GM19372 (cell line): Measurements from ENCODE around the gene RTL10.
"Not testable (repeated sequence)": the region's sequence is repeated elsewhere in the genome, so short reads cannot be mapped to it uniquely, and the experiment has no call there.

ENCODE experiments used
- ATAC-seq: cut with Tn5 transposase; IDR thresholded peaks from one replicate; pipeline ENCODE4 v1.9.1; 2021; ENCODE audit warnings: mild to moderate bottlenecking, low read depth, moderate library complexity; ENCODE audit not compliant: unreplicated experiment

Gene RTL10

DNA sequence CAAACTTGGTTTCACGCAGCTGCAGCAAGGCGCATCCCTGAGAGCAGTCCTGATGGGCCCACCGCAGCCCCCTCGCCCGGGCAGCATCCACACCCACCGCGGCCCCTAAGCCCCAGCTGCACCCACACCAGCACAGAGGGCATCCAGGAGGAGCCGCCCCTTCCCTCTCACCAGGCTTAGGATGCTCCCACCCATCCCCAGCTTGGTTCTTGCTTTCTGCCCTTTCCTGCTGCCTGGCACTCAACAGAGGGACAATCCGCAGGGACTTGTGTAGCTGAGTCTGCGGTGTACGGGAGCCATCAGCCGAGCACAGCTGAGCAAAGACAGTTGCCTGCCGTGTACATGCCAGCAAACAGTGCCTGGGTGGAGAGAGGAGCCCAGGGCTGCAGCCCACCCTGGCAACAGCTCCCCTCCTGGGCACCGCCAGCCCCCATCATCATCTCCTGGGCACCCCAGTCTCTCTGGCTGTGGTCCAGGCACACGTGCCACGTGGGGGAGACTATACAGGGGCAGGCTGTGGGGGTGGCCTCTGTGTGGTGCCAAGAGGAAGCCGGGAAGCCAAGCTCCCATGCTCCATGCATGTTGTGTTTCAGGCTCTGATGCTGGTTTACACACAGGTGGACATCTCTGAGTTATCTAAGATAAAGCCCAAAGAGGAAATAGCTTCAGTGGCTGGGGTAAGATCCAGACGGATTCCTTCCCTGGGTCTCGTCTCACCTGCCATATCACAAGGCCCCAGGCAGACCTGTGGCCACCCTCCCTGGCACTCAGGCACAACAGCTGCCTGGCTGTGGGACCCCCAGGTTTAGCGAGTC lies 36.0 kb upstream of the RTL10 start:
- no peak for ATAC-seq

DNA sequence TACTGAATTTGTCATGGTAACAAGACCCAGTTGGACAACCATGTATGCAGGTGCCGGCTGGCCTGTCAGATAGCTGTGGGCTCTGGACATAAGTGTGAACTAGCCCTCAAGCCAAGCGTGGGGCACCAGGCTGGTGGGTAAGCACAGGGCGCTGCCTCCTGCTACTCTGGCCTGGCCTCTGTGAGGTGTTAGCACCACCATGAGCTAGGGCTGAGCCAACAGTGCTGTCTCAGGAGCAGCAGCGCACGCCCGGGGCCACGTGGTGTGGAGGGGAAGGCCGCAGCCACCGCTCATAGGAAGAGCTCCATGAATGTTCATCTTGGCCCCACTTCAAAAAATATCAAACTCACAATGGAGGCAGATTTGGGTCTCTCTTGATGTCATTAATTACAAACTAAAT lies 35.3 kb upstream of the RTL10 start:
- ATAC-seq: no peak

DNA sequence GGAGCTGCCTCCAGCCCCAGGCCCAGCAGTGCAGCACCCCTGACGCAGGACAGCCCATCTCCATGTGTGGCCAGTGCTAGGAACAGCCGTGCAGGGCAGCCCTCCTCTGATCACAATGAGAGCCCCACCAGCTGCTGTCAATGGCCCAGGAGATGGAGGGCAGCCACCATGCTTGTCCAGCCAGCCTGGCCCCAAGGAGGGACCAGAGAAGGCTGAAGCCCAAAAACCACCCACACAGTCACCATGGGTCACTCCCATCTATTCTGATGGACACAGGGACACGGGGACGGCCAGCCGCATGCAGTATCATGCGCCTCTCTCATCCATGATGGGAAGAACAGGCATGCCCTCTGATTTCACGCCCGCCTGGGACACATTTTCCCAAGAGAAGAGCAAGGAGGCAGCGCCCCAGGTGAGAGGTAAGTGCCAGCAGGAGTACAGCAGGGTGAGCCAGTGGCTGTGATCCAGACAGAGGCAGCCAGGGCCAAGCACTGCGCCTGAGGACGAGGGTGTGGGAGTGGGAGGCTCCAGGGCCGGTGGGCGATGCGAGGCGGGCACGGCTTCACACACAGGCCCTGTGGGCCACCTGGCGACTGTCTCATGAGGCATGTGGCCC lies 33.6 kb upstream of the RTL10 start:
- ATAC-seq: no peak

DNA sequence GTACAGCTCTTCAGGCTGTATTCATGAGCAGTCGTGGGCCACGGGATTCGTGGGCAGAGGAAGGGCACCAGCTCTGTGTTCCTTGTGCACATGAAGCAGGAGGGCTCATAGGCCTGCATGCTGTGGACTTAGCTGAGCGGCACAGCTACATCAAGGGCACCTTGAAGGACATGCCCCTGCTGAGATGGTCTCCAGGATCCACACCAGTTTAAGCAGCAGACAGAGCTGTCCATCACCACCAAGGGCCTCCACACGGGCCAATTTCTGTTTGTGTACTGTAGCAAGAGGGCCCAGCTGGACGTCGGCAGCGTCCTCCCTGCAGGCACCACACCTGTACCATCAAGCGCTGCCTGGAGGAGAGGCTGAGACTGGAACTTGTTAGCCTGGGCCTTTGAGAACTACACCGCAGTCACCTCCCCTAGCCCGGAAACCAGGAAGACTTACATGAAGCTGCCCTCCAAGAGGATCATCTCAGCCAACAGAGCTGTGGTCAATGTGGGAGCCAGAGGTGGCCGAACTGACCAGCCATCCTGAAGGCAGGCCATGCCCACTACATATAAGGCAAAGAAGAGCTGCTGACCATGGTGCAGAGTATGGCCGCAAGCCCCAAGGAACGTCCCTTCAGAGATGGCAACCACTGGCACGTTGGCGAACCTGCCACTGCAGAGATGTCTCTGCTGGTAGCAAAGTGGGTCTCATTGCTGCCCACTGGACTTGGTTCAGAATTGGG lies 32.7 kb upstream of the RTL10 start:
- no peak for ATAC-seq

DNA sequence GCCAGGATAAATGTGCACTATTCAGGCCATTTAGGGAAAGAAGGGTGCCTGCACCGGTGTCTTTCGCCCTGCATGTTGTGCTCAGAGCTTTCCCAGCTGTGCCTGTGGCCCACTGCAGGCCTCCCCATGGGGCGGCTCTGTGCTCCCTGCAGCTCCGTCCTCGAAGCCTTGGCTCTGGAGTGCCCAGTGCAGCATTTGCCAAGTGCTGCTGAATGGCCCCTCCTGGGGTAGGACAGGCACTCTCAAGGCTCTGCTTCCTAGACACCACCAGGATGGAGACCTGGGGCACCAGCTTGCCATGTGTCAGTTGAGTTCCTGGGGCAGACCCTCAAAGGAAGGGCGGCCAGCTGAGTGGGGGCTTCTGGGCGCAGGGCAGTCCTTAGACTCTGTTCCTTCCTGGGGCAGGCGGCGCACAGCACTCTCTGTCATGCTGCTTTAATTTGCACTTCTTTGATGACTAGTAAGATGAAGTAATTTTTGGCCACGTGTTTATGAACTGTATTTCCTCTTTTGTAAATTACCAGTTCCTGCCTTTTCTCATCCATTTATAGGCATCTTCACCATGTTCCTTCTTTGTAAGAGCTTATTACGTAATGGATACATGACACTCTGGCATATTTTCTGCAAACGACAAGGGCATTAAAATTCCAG lies 32.1 kb upstream of the RTL10 start:
- ATAC-seq: no peak

DNA sequence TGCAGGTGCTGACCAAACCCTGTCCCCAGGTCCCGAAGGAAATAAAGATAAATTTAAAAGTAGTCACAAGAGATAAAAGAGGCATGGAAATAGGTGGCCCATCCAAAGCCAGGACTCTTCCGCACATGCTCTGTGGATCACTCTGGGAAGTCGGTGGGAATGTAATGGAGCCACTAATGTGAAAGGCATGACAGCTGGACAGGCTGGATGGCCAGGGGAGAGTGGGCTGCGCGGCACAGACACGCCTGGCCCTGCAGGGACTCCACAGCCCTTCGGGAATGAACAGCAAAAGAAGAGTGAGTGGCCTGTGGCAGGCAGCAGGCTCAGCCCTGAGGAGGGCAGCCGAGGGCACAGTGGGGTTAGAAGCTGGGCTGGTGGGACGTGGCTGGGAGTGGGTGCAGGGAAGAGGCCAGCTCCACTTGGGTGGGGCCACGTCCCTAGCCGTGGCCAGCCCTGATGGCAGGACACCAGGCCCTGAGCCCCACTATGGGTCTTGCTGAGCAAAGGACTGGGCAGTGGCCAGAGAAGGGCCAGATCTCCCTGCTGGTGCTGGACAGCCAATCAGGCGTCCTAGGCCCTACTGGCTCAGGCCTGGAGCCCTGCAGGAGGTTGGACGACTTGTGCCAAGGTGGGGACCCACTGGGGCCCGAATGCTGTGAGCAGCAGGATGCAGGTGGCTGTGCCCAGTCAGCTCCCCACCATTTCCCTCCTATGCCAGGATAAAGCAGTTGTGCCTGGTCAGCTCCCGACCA lies 31.3 kb upstream of the RTL10 start:
- no peak for ATAC-seq

DNA sequence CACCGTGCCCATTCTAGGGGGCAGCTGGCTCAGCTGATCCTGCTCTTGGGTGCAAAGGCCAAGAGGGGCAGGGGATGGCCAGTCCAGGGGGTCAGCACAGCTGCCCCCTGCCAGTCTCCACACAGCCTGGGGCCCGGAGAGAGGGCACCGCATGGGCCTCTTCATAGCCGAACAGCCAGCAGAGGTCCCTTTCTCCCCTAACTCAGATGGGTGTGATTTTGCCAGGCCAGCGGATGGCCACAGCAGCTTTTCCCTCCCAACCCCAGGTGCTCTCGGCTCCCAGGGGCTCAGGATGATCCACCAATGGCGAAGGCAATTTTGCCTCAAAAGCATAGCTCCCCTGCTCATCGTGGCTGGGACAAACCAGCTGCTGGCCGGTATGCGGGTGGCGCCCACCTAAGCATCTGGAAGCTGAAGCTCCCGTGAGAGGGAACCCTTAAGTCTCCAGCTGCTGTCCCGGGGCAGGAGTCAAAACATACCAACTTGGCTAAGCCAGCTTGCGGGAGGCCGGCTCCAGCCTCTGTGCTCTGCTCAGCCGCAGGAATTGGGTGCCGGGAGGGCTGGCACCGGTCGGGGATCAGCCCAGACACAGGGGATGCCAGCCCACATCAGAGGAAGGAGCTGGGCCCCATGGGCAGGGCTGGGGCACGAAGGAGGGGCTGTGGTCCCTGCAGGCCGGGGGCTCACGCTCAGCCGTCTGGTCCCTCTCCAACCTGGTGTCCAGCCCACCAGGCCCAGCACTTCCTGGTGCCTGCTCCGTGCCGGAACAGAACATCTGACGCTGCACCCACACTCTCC lies 30.5 kb upstream of the RTL10 start:
- no peak for ATAC-seq

DNA sequence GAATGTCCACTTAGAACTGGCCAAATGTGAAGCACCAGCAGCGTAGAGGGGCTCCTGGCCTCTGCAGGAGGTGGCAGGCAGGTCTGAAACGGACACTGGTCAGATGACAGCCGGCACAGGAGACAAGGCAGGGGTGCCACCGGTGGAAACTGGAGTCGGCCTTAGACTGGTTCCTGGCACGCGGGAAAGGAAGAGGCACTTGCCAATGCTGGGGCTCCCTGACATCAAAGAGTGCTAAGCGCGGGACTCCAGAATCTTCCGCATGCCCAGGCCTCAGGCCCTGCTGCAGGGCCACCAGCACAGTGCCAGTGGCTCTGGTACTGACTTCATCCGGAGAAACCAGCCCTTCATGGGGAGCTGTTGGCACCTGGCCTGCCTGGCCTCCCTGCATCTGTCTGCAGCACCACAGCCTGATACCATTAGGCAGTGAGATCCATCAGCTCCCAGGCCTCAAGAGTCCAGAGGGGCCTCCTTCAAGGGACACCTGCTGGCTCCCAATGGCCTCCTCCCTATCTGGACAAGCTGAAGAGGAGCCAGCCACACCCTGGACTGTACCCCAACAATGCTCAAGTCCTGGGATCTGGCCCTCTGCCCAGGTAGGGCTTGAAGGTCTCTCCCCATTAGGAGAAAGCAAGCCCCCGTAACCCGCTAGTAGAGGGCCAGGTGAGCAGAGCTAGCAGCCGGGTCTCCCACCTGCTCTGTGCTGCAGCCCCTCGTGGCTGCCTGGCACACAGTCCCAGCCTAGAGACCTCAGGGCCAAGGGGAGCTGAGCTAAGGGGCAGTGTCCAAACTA lies 29.7 kb upstream of the RTL10 start:
- ATAC-seq: no peak

DNA sequence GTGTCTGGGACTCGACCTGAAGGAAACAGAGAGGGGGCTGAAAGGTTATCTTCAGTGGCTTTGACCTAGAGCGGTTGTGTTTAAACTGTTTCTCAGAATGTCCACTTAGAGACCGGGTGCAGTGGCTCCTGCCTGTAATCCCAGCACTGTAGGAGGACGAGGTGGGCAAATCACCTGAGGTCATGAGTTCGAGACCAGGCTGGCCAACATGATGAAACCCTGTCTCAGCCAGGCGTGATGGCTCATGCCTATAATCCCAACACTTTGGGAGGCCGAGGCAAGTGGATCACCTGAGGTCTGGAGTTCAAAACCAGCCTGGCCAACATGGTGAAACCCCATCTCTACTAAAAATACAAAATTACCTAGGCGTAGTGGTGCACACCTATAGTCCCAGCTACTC lies 28.8 kb upstream of the RTL10 start:
- ATAC-seq: not testable (repeated sequence)

DNA sequence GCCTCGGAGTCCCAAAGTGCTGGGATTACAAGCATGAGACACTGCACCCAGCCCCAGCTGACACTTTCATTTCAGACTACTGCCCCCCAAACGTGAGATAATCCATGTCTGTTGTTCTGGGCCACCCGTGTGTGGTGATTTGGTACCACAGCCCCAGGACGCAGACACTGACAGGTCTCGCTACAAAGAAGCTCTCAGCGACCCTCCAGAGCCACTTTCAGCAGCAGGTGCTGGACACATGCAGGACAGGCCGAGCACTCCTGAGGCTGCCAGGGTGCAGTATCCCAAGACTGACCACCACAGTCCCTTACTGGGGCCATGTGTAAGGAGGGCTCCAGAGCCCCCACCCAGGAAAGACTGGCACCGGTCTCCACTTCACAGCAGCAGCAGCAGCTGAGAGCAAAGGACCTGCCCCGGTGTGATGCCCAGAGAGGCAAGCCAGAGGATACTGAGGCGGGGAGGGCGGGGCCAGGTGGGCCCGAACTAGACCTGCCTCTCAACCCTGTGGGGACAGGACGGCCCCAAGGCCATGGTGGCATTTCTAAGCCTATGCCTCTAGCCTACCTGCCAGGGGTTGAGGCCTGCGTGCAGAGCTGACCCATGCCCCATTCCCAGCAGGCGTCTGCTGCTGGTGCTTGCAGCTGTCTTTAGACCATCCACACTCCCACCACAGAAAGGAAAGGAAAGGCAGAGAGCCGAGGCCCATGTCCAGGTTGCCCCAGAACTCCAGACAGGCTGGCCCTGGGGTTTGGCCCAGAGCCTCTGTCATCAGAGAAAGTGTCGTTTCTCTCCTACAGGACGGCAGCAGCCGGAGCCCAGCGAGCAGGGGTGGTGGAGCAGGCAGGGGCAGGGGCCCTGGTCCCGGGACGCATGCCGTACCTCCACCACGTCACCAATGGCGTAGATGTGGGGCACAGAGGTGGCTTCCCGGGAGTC lies 28.0 kb upstream of the RTL10 start:
- no peak for ATAC-seq

DNA sequence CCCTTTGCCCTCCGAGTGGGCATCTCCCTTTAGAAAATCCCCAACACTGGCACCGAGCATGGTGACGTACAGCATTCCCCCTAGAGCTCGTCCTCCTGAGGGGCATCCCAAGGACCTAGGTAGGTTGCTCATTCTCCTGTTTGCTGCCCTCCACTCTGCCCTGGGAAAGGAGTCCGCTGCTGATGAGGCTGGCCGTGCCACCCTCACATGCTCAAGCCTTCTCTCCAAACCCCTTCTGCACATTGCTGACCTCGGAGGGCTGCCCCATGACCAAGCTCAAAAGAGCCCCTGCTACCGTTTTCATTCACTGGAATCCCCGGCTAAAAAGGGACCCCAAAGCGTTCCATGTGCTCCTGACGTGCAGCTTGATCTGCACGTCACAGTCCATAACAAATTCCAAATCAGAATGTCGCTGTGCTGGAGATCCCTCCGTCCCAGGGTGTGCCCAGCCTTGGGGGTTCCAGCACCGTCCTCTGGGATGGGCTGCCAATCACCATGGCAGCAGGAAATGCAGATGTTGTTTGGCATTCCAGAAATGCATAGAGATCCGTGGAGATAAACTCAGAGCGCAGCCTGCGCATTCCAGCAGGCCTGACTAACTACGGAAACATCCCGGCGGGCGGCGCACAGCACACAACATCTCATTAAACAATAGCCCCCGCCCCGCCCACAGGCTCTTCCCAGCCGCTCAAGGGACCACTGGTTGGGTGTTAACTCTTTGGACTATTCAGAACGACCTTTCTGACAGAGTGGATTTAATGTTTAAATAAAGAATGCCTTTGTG lies 26.3 kb upstream of the RTL10 start:
- no peak for ATAC-seq

DNA sequence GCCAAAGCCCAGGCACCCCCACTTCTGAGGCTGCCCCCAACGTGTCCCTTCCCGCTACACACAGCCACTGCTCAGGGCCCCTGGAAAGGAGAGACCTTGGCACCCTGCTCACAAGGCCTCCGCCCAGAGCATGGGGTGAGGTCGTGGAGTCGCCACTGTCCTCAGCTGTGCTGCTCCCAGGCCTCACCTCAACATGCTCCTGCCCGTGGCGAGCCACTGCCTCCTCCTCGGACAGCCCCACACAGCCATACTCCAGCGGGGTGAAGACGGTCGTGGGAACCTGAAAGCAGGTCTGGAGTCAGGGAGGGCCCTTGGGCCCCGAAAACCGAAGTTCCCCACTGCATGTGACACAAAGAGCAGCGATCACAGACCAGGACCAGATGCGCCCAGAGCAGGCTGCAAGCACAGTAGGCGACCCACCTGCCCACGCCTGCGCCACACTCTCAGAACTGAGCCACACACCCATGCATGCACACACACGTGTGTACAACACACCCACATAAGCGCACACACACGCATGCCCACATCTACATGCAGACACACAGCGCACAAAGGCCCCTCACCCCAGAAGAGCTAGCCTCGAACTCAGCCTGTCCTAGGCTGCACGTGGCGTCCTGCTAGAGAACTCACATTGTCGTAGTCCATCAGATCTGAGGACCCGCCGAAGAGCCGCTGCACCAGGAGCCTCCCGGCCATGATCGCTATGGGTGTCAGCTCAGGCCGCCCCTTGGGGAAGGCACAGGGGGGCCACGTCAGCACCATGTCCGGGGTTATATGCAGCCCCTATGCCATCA lies 25.5 kb upstream of the RTL10 start:
- no peak for ATAC-seq

DNA sequence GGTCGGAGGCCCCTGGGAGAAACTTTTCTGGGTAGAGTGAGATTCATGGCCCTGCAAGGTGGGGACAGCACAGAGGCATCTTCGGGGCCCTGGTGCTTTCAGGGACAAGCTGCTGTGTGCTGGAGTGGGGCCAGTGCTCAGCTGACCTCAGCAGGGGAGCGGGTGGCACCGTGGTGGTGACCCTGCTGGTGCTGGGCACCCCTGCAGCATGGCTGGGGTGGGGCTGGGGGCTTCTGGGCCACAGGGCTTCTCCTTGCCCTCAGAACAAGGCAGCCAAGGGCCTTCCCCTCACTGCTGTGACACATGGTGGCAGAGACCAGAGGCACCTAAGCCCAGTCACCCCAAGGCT lies 24.9 kb upstream of the RTL10 start:
- ATAC-seq: no peak

DNA sequence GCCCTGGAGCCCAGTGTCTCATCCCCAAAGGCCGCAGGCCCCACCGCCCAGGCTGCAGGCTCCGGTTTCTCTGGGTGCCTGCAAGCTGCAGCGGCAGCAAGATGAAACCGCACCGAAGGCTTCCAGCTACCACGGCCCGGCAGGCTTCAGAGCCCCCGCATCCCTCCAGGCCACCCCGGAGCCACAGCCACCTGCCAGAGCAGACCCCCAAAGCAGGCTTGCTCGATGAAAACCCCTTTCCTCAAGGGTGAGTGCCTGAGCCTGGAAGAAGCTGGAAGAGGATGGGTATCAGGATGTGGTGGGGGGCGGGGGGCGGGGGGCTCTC lies 24.5 kb upstream of the RTL10 start:
- ATAC-seq: no peak

DNA sequence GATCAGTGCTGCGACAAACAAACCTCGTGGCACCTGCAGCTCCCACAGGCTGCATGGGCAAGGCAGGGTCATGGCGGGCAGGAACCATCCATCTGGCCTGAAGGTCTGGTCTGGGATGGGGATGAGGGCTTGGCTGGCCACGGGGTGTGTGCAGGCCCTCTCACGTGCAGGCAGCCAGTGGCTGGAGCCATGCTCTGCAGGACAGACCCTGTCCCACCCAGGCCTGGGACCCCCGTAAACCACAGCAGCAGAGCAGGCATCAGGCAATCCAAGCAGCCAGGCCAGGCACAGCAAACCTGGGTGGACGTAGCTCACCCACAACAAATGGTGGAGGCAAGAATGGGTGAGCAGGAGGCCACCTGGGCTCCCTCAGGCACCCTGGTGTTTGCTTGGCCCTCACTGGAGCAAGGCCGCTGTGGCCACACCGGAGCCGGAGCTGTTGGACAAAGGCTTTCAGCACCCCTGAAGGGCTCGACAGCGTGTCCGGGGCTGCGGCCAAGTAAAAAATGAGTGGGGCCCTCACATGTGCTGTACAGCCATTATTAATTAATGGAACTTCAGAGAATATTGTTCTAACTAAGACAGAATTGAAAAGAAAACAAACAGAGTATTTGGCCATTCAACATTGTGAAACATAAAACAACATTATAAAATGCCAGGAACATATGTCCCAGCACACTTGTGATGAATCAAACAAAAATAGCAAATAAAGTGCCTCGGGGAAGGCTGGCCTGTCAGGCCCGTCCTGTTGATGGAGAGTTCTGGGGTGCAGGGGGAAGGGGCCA lies 24.0 kb upstream of the RTL10 start:
- no peak for ATAC-seq
